Left cardiac atrium (tissue), 4 donors: Measurements from ENCODE around the gene FTMT. TPM values are rescaled to one million over a fixed set of nuclear protein-coding genes. Genes with fewer than 3 reads are reported as not detected.

Experiments used
- ATAC-seq, 2 donors: fragments of 200-7000 bp; cut with Tn5 transposase; one replicate each; pipeline ENCODE4 v1.9.1; 2020; ENCODE audit warnings: mild to moderate bottlenecking in 2 of 2, moderate library complexity in 2 of 2
- DNase-seq: peaks from one replicate; pipeline ENCODE4 v3.0.0-alpha.2; 2020
- intact Hi-C, 2 donors: fragments of 100-400 bp; cut with DNase I; formaldehyde crosslinking; loops; one replicate each; pipeline versions ENCODE4 v1.14.1 to v1.15.1; 2022 to 2023
- total RNA-seq, 2 donors: library from RNA; stranded (reverse); fragmentation: NEBNext Ultra II Directional; extraction: Animal tissue kit (Norgen Biotek cat#: 25700); gene quantifications; one replicate each; pipeline ENCODE4 v1.2.1, GENCODE V29; 2021
- donor health status: DM: no; HTN: yes; CAD: no.
- donor health status: DM: no; HTN: yes; CAD: no; lungs with severe emphysema.
- donor health status: DM: yes; HTN: yes; CAD: no.
- donor health status: Dilated cardiomyopathy.

The FTMT gene
- total RNA-seq, 2 donors from 2014 or later = not detected

- ATAC-seq (no peak), DNase-seq (no peak)
- intact Hi-C loops = no loop called here
Measured at GRCh38 chr5:121899346-121899745, 47.7 kb downstream of the FTMT start.

Other genes with a start within 250 kb of the FTMT start
- 10 to 100 TPM in 1 of 2 donors, 1 to 10 TPM in 1; 8.7 to 10.5 TPM for gene SRFBP1, start 110.1 kb downstream of the FTMT start, total RNA-seq
- gene LOX, start 226.4 kb downstream of the FTMT start, total RNA-seq = 10 to 100 TPM; 19.2 to 25.2 TPM